ENCODE results near the gene DDX60. TPM values are rescaled to one million over a fixed set of nuclear protein-coding genes. Genes with fewer than 3 reads are reported as not detected.

Gene DDX60
- total and polyA plus RNA-seq, 10 of the 15 experiments (the other 5 are each of a cell fraction or from before 2014, with no cell fraction given), result 2.7 to 28.4 (median 6.3) TPM

- TF ChIP-seq ESRRA (IDR thresholded peaks at IDR 0.05; ENCODE audit: low read length) (no peak), CBFB (IDR thresholded peaks at IDR 0.05; ENCODE audit: low read depth) (no peak), EP300 (IDR thresholded peaks at IDR 0.05; ENCODE audit: borderline replicate concordance in 1 of 2, control insufficient read depth in 1 of 2, low read depth in 2 of 2, low read length in 2 of 2) (no peak), BCL11A (IDR thresholded peaks at IDR 0.05; ENCODE audit: low read depth, low read length) (no peak), HDAC2 (IDR thresholded peaks at IDR 0.05) (no peak)
Measured at GRCh38 chr4:168263039-168263438, 55.5 kb downstream of the DDX60 start (continued).

GRCh38 chr4:168259096-168259495 lies 59.5 kb downstream of the DDX60 start:
- Histone ChIP-seq H3K4me3 (no peak overlapping the region), H3K27ac (ENCODE audit: control insufficient read depth, insufficient read depth) (no peak overlapping the region), H3K4me2 (ENCODE audit: control insufficient read depth, insufficient read depth) (no peak overlapping the region), H3K4me1 (ENCODE audit: control insufficient read depth, insufficient read depth, low read length) (no peaks in the 10 kb centered on the region), H3K79me2 (ENCODE audit: control insufficient read depth, insufficient read depth, low read length) (no peaks in the 10 kb centered on the region), H4K20me1 (ENCODE audit: control insufficient read depth, insufficient read depth) (no peaks in the 10 kb centered on the region), H3K9me3 (replicated peaks; ENCODE audit: control insufficient read depth, insufficient read depth, low read length) (no peaks in the 10 kb centered on the region), H3K9ac (ENCODE audit: control insufficient read depth, insufficient read depth, low read length) (no peak overlapping the region), H3K36me3 (ENCODE audit: control insufficient read depth in 2 of 2, insufficient read depth in 2 of 2, low read length in 1 of 2) (peaks cover 0 to 2% of the 10 kb centered on the region in 2 experiments; a peak in 1 of 4 replicates), H3K27me3 (replicated peaks in 1 of 2; ENCODE audit: control insufficient read depth in 2 of 2, insufficient read depth in 2 of 2, low read length in 1 of 2) (no peaks in the 10 kb centered on the region), H2AFZ (ENCODE audit: control insufficient read depth, low read depth, low read length) (no peak overlapping the region)
- peak; percentile 70 for FAIRE-seq
- in situ Hi-C loops (cut with MboI) (no loop called here), intact Hi-C loops (cut with micrococcal nuclease; ENCODE audit: unreplicated experiment) (no loop called here)
- DNase-seq (ENCODE audit: low read depth, low spot score), result no peak
- ChIA-PET POLR2A (no interaction called here), CTCF (no interaction called here), SMC1A (ENCODE audit: uncharacterized antibody, unreplicated experiment) (interaction anchor here (0.6 kb wide), 1 partner anchor 10 kb away, joined by 3 read pairs; no protein-coding TSS in a partner anchor), RAD21 (ENCODE audit: unreplicated experiment) (interaction anchor here (0.7 kb wide), 1 partner anchor 553 kb away, joined by 3 read pairs; no protein-coding TSS in a partner anchor)
- 94% methylated on average over 1 of the region's 1 CpG for WGBS (ENCODE audit: insufficient coverage, insufficient replicate concordance, low lambda C conversion rate, missing lambda C conversion rate)
- ATAC-seq, result peak; percentile 27; the same call in 1 of the 3 replicates
- TF ChIP-seq SMAD1 (IDR thresholded peaks at IDR 0.05; ENCODE audit: low read depth, partially characterized antibody), result no peak
- no TSS peak for BruUV-seq (replicated peaks)

GRCh38 chr4:168257768-168258167 lies 60.8 kb downstream of the DDX60 start:
- Histone ChIP-seq H4K20me1 (ENCODE audit: control insufficient read depth, insufficient read depth) (no peaks in the 10 kb centered on the region), H3K27ac (ENCODE audit: control insufficient read depth, insufficient read depth) (no peak overlapping the region), H3K4me1 (ENCODE audit: control insufficient read depth, insufficient read depth, low read length) (no peaks in the 10 kb centered on the region), H2AFZ (ENCODE audit: control insufficient read depth, low read depth, low read length) (no peak overlapping the region), H3K4me2 (ENCODE audit: control insufficient read depth, insufficient read depth) (no peak overlapping the region), H3K27me3 (replicated peaks in 1 of 2; ENCODE audit: control insufficient read depth in 2 of 2, insufficient read depth in 2 of 2, low read length in 1 of 2) (no peaks in the 10 kb centered on the region), H3K9me3 (replicated peaks; ENCODE audit: control insufficient read depth, insufficient read depth, low read length) (no peaks in the 10 kb centered on the region), H3K79me2 (ENCODE audit: control insufficient read depth, insufficient read depth, low read length) (no peaks in the 10 kb centered on the region), H3K9ac (ENCODE audit: control insufficient read depth, insufficient read depth, low read length) (no peak overlapping the region), H3K4me3 (no peak overlapping the region), H3K36me3 (ENCODE audit: control insufficient read depth in 2 of 2, insufficient read depth in 2 of 2, low read length in 1 of 2) (peaks cover 0 to 2% of the 10 kb centered on the region in 2 experiments; a peak in 1 of 4 replicates)
- FAIRE-seq, result no peak
- ChIA-PET SMC1A (ENCODE audit: uncharacterized antibody, unreplicated experiment) (interaction anchor here (0.9 kb wide), 1 partner anchor 57 kb away, joined by 3 read pairs; no protein-coding TSS in a partner anchor), POLR2A (no interaction called here), CTCF (interaction anchor here (0.6 kb wide), 1 partner anchor 42 kb away, joined by 3 read pairs; no protein-coding TSS in a partner anchor), RAD21 (ENCODE audit: unreplicated experiment) (no interaction called here)
- DNase-seq (ENCODE audit: low read depth, low spot score), result no peak
- WGBS (ENCODE audit: insufficient coverage, insufficient replicate concordance, low lambda C conversion rate, missing lambda C conversion rate), result 75% methylated on average over 4 of the region's 4 CpGs
- intact Hi-C loops (cut with micrococcal nuclease; ENCODE audit: unreplicated experiment) (no loop called here), in situ Hi-C loops (cut with MboI) (no loop called here)
- ATAC-seq, result 0 out of 3 replicates have a peak, but pooled peaks have one; percentile 26
- TF ChIP-seq PAX8 (IDR thresholded peaks at IDR 0.05), result no peak
- peak; percentile 16; the same call in 1 of the 2 replicates for TF ChIP-seq SPI1 (IDR thresholded peaks at IDR 0.05; ENCODE audit: borderline replicate concordance, insufficient read depth, low read depth, low read length)
- BruUV-seq (replicated peaks), result no TSS peak
